Calu3 (cell line): ENCODE measurements around the gene PAX2. TPM values are rescaled to one million over a fixed set of nuclear protein-coding genes. Genes with fewer than 3 reads are reported as not detected.

Source experiments
- BruUV-seq: library from RNA; stranded (reverse); fragments of 400-500 nt; replicated peaks from 2 replicates; lab custom pipeline; 2021; lab: Mats Ljungman, UMichigan
- CTCF ChIA-PET: fragments of 300-600 bp; sonication (Branson Sonifier 250); formaldehyde crosslinking; loops from one replicate; lab custom pipeline; 2022; ENCODE audit warnings: antibody characterized with exemption; lab: Charles Lee
- DNase-seq: peaks from one replicate; pipeline ENCODE4 v3.0.0; 2022
- H3K27ac Mint-ChIP-seq: one replicate; pipeline ENCODE4 v1.8.0; 2022; ENCODE audit warnings: mixed read lengths; ENCODE audit not compliant: unreplicated experiment
- H3K27me3 Mint-ChIP-seq: one replicate; pipeline ENCODE4 v1.8.0; 2022; ENCODE audit warnings: mixed read lengths; ENCODE audit not compliant: unreplicated experiment
- H3K36me3 Mint-ChIP-seq: one replicate; pipeline ENCODE4 v1.8.0; 2022; ENCODE audit warnings: mild to moderate bottlenecking, moderate library complexity, mixed read lengths; ENCODE audit not compliant: insufficient read depth, unreplicated experiment
- H3K4me1 Mint-ChIP-seq: one replicate; pipeline ENCODE4 v1.8.0; 2022; ENCODE audit warnings: mild to moderate bottlenecking, low read depth, mixed read lengths; ENCODE audit not compliant: unreplicated experiment
- H3K4me3 Mint-ChIP-seq: one replicate; pipeline ENCODE4 v1.8.0; 2022; ENCODE audit warnings: mild to moderate bottlenecking, low read depth, moderate library complexity, mixed read lengths; ENCODE audit not compliant: unreplicated experiment
- H3K9me3 Mint-ChIP-seq: one replicate; pipeline ENCODE4 v1.8.0; 2022; ENCODE audit warnings: low read depth, mixed read lengths; ENCODE audit not compliant: unreplicated experiment
- CTCF ChIP-seq: fragments of 200-600 bp; IDR thresholded peaks from one replicate; pipeline ENCODE4 v1.8.0; 2022; ENCODE audit warnings: antibody characterized with exemption; ENCODE audit not compliant: unreplicated experiment
- intact Hi-C: fragments of 100-400 bp; cut with micrococcal nuclease; formaldehyde crosslinking; loops from one replicate; pipeline ENCODE4 v1.10.0; 2022; ENCODE audit not compliant: unreplicated experiment
- total RNA-seq: library from RNA; stranded (reverse); gene quantifications from 2 replicates; pipeline ENCODE4 v1.2.3, GENCODE V29; 2022

The PAX2 gene
- total RNA-seq, 1 experiment from 2014 or later: not detected

- BruUV-seq: no TSS peak
- intact Hi-C loops: loop anchor here (10.0 kb wide), 1 partner anchor 66 kb away; no protein-coding TSS in a partner anchor
- H3K4me1 Mint-ChIP-seq: no peaks in the 10 kb centered on the region
- H3K9me3 Mint-ChIP-seq: no peaks in the 10 kb centered on the region
- peaks cover 99% of the 10 kb centered on the region for H3K27me3 Mint-ChIP-seq
- no peak for TF ChIP-seq CTCF
- no peak for DNase-seq
- no peak overlapping the region for H3K4me3 Mint-ChIP-seq
- peaks cover 4% of the 10 kb centered on the region for H3K36me3 Mint-ChIP-seq
- no peak overlapping the region for H3K27ac Mint-ChIP-seq
- CTCF ChIA-PET: interaction anchor here (0.7 kb wide), 1 partner anchor 258 kb away, joined by 9 read pairs; no protein-coding TSS in a partner anchor
Measured at GRCh38 chr10:100740476-100741377, 4.7 kb upstream of the PAX2 start.

GRCh38 chr10:100741378-100742075, 3.9 kb upstream of the PAX2 start:
- BruUV-seq: no TSS peak
- CTCF ChIA-PET: interaction anchor here (0.7 kb wide), 1 partner anchor 259 kb away, joined by 9 read pairs; no protein-coding TSS in a partner anchor
- Mint-ChIP-seq H3K4me1 (peaks cover 6% of the 10 kb centered on the region), H3K36me3 (peaks cover 4% of the 10 kb centered on the region), H3K27me3 (peaks cover 99% of the 10 kb centered on the region), H3K4me3 (no peak overlapping the region), H3K9me3 (no peaks in the 10 kb centered on the region), H3K27ac (no peak overlapping the region)
- no peak for DNase-seq
- intact Hi-C loops: loop anchor here (10.0 kb wide), 1 partner anchor 67 kb away; no protein-coding TSS in a partner anchor
- TF ChIP-seq CTCF: no peak

- no TSS peak for BruUV-seq
- no peaks in the 10 kb centered on the region for H3K36me3 Mint-ChIP-seq
- DNase-seq: no peak
- peaks cover 99% of the 10 kb centered on the region for H3K27me3 Mint-ChIP-seq
- CTCF ChIA-PET: no interaction called here
- intact Hi-C loops: loop anchor here (10.0 kb wide), 1 partner anchor 67 kb away; no protein-coding TSS in a partner anchor
- TF ChIP-seq CTCF: no peak
- H3K4me1 Mint-ChIP-seq: peaks cover 13% of the 10 kb centered on the region
- H3K9me3 Mint-ChIP-seq: no peaks in the 10 kb centered on the region
- no peak overlapping the region for H3K27ac Mint-ChIP-seq
- H3K4me3 Mint-ChIP-seq: no peak overlapping the region
Measured at GRCh38 chr10:100742076-100742771, 3.2 kb upstream of the PAX2 start.

GRCh38 chr10:100742936-100743335, 2.4 kb upstream of the PAX2 start:
- Mint-ChIP-seq H3K4me3 (no peak overlapping the region), H3K4me1 (peaks cover 16% of the 10 kb centered on the region), H3K27ac (no peak overlapping the region), H3K27me3 (peaks cover 98% of the 10 kb centered on the region), H3K36me3 (no peaks in the 10 kb centered on the region), H3K9me3 (no peaks in the 10 kb centered on the region)
- intact Hi-C loops: loop anchor here (10.0 kb wide), 1 partner anchor 68 kb away; no protein-coding TSS in a partner anchor
- CTCF ChIA-PET: interaction anchor here (0.7 kb wide), 1 partner anchor 207 kb away, joined by 4 read pairs; the partner anchor contains the start of gene HIF1AN
- TF ChIP-seq CTCF: no peak
- no TSS peak for BruUV-seq
- no peak for DNase-seq
